ENCODE data around the gene POLR1E.

DNA sequence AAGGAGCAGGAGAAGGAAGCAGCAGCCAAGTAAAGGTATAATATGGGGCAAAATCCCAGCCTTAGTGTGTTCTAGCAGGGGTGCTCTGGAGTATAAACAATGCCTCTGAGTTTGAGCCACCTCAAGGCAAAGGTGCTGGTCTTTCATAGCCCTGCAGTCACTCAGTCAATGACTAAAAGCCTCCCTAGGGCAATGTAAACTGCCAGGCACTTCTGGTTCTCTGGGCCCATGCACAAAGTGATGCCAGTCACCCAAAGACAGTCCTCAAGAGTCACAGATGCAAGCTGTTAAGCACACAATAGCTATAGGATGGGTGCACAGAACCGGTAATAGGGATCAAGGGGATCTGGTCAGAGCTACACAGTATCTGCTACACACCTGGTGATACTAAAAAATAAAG, 33.1 kb upstream of the POLR1E start:
- TF ChIP-seq, protein P1, sequence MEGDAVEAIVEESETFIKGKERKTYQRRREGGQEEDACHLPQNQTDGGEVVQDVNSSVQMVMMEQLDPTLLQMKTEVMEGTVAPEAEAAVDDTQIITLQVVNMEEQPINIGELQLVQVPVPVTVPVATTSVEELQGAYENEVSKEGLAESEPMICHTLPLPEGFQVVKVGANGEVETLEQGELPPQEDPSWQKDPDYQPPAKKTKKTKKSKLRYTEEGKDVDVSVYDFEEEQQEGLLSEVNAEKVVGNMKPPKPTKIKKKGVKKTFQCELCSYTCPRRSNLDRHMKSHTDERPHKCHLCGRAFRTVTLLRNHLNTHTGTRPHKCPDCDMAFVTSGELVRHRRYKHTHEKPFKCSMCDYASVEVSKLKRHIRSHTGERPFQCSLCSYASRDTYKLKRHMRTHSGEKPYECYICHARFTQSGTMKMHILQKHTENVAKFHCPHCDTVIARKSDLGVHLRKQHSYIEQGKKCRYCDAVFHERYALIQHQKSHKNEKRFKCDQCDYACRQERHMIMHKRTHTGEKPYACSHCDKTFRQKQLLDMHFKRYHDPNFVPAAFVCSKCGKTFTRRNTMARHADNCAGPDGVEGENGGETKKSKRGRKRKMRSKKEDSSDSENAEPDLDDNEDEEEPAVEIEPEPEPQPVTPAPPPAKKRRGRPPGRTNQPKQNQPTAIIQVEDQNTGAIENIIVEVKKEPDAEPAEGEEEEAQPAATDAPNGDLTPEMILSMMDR (IDR thresholded peaks at IDR 0.05), result no peak
- TF ChIP-seq POLR2A (IDR thresholded peaks at IDR 0.05), result no peak

All from Peyer's patch (tissue), 4 donors.